AG09319 (cell line): ENCODE data around the gene MAP2K3.

ENCODE experiments used
- DNase-seq: peaks from one replicate; pipeline ENCODE4 v3.0.0-alpha.2; 2010; ENCODE audit warnings: low read depth; ENCODE audit errors: extremely low read depth
- CTCF ChIP-seq: IDR thresholded peaks from 2 replicates; pipeline ENCODE4 v1.5.1; 2011; ENCODE audit warnings: low read depth, mild to moderate bottlenecking, inconsistent platforms, low read length, moderate library complexity

Gene MAP2K3

GRCh38 chr17:21249086-21249795 is 35.3 kb upstream of the MAP2K3 start:
- no peak for DNase-seq
- no peak for TF ChIP-seq CTCF

GRCh38 chr17:21249920-21250703 is 34.4 kb upstream of the MAP2K3 start:
- no peak for DNase-seq
- TF ChIP-seq CTCF, result no peak

- TF ChIP-seq CTCF, result no peak
- no peak for DNase-seq
Observed at GRCh38 chr17:21250854-21251253, 33.7 kb upstream of the MAP2K3 start.

GRCh38 chr17:21251337-21252010 is 33.0 kb upstream of the MAP2K3 start:
- DNase-seq, result no peak
- no peak for TF ChIP-seq CTCF

GRCh38 chr17:21252289-21252795 is 32.2 kb upstream of the MAP2K3 start:
- TF ChIP-seq CTCF, result no peak
- no peak for DNase-seq

GRCh38 chr17:21252796-21253645 is 31.5 kb upstream of the MAP2K3 start, which contains the start of gene NATD1:
Gene NATD1 (minus strand): TSS chr17:21253410. CDS start chr17:21253264, 146 bp downstream.
- peak; percentile 49 for DNase-seq
- no peak for TF ChIP-seq CTCF
